HG03097 (cell line): ENCODE measurements around the gene GIGYF2.
"Not testable (repeated sequence)": the region's sequence is repeated elsewhere in the genome, so short reads cannot be mapped to it uniquely, and the experiment has no call there.

Experiments
- ATAC-seq: cut with Tn5 transposase; IDR thresholded peaks from one replicate; pipeline ENCODE4 v1.9.1; 2021; ENCODE audit not compliant: unreplicated experiment, low FRiP score

The GIGYF2 gene

DNA sequence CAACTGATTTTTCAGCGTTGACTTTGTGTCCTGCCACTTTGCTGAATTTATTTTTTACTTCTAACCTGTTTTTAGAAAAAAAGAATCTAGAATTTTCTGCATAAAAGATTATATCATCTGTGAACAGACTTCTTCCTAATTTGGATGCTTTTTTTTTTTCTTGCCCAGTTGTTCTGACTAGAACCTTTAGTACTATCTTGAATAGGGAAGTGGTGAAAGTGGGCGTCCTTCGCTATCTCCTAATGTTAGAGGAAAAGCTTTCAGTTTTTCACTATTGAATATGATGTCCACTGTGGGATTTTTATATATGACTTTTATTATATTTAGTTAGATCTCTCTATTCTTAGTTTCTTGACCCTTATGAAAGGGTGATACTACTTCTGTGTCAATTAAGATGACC is 105.0 kb downstream of the GIGYF2 start:
- no peak for ATAC-seq

DNA sequence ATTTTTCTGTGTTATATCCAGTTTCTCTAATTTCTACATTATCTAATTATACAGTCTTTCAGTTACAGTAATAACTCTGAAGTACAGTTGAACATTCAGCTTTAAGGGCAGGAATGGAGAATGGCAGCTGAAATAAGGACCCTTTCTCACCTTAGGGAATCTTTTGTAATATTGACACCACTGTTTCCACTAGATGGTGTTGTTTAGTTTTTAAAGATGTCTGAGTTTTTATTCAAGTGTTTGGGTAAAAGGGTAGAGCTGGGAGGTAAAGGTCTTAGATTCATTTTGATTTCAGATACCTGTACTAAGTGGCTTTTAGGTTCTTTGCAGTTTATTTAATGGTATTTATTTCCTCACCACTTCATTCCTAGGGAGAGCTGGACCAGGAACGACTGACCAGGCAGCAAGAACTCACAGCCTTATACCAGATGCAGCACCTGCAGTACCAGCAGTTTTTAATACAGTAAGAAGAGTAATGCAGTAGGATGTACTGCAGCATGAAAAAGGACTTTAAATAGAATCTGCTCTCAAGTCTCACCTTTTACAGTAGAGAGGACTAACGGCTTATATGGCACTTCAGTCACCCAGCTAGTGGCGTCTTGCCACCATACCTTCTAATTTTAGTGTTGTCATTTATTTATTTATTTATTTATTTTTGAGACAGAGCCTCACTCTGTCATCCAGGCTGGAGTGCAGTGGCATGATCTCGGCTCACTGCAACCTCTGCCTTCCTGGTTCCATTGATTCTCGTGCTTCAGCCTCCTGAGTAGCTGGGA is 112.4 kb downstream of the GIGYF2 start:
- no peak for ATAC-seq

DNA sequence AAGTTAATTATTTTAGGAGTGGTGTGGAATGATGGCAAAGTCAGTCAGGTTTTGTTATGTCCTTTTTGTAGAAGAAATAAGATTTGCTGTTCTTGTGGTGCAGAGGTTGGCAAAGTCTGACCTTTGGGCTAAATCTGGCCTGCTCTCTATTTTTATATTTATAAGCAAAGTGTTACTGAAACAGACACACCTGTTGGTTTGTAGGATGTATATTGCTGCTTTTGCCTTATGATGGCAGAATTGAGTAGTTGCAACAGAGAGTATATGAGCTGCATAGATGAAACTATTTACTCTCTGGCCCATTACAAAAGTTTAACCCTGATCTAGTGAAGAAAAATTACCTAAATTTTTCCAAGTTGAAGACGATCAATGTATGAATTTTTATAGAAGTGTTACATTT is 113.3 kb downstream of the GIGYF2 start:
- no peak for ATAC-seq

DNA sequence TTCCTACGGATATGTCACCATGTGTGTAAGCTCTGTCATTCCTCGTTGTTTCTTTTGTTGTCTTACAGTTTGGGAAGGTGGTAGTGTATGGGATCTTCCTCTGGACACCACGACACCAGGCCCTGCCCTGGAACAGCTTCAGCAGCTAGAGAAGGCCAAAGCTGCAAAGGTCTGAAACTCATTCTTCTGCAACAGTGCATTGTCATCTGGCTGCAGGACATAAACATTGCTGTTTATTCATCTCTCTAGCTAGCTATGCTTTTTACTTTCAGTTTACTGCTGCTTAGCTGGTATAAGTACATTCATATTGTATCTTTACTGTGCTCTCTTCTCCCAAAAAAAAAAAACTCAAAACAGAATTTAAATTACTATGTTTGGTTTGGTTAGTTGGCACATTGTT is 118.4 kb downstream of the GIGYF2 start:
- no peak for ATAC-seq

DNA sequence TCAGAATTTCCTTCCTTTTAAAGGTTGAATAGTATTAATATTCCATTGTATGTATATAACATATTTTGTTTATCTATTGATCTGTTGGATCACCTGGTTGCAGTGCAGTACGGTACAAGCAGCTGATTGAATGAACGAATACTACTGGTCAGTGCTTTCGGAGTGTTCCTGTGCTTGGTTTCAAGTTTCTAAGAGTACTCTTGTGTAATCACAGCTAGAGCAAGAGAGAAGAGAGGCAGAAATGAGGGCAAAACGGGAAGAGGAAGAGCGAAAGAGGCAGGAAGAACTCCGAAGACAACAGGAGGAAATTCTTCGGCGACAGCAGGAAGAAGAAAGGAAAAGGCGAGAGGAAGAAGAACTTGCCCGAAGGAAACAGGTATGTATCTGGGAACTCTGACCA is 119.5 kb downstream of the GIGYF2 start:
- ATAC-seq: no peak

DNA sequence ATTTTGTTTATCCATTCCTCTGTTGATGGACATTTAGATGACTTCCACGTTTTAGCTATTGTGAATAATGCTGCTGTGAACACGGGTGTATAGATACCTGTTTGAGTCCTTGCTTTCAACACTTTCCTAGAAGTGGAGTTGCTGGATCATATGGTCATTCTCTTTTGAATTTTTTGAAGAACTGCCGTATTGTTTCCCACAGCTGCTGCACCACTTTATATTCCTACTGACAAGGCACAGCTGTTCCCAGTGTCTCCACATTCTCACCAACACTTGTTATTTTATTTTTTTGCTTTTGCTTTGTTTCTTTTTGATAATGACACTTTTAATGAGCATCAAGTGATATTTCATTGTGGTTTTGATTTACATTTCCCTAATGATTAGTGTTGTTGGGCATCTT is 120.6 kb downstream of the GIGYF2 start:
- no peak for ATAC-seq

DNA sequence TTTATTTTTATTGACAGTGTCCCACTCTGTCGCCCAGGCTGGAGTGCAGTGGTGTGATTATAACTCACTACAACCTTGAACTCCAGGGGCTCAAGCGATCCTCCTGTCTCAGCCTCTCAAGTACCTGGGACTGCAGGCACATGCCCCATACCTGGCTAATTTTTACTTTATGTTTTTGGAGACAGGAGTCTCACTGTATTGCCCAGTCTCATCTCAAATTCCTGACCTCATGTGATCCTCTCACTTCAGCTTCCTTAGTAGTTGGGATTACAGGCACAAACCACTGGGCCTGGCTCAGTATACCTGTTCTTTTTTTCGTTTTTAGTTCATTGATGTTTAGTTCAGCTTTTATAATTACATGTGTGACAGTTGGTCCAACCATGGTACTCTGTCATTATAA is 132.9 kb downstream of the GIGYF2 start:
- no peak for ATAC-seq

DNA sequence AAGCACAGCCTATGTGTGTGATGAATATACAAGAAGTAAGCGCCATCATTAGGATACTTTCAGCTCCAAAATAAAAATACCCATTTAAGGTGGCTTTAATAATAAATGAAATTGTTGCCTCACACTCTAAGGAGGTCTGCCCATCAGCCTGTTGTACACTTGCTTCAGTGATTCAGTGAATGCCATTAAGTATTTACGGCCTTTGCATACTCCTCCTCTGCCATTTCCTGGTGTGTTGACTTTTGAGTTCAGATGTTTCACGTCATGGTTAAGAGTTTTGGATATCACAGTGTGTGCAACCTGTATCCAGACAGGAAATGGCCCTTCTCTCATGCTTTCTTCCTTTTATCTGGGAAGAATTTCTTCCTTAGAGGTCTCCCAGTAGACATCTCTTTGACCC is 134.4 kb downstream of the GIGYF2 start:
- ATAC-seq: no peak

DNA sequence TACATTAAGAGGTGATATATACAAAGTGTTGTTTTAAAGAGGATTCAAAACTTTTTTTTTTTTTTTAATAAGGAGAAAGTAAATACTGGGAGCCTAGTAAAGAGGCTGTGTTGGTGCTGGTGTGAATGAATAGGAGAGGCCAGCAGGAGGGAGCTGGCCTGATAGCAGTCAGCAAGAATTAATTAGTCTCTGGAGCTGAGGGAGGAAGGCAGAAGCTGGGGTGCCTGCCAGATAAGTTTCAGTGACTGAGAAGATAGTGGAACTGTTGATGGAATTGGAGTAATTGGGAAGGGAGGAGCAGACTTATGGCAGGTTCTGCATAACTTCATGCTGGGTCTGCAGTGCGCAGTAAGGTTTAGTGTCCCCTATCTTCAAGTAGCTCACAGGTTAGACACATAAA is 136.7 kb downstream of the GIGYF2 start:
- ATAC-seq: no peak

DNA sequence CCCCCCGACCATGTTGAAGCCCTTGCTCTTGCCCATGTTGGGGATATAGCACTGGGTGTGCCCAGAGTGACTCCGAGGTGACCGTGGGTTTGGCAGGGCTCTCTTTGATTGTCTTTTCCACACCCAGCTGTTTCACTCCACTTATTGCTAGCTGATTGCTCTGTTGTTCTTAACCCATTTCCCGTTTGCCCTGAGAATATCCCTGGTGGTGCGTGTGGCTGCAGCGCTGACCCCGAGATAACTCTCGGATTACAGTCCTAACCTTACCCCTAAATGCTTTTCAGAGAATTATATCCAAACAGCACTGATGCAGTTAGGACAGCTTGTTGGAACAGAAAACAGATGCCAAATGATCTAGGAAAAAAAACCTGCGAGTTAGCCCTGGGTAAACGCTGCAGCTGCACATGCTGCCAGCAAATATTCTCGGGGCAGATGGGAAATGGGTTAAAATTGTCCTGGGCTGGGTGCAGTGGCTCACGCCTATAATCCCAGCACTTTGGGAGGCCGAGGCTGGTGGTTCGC is 138.6 kb downstream of the GIGYF2 start:
- ATAC-seq: no peak

DNA sequence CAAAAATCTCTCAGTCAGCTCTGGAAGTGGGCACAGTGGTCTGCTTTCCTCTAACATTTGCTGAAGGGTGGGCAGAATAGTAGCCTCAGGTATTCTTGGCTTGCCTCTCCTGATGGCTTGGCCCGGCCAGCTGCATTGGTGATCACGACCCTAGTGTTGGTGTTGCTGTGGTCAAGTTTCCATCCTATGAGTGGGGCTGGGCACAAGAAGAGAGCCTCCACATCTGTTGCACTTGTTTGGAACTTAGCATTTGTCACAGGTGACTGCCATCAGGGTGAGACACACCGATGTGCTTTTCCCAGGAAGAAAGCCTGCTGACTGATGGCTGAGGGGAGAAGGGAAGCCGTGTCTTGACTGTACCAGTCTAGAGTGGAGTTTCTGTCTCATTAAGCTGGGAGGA is 139.8 kb downstream of the GIGYF2 start:
- ATAC-seq: no peak

DNA sequence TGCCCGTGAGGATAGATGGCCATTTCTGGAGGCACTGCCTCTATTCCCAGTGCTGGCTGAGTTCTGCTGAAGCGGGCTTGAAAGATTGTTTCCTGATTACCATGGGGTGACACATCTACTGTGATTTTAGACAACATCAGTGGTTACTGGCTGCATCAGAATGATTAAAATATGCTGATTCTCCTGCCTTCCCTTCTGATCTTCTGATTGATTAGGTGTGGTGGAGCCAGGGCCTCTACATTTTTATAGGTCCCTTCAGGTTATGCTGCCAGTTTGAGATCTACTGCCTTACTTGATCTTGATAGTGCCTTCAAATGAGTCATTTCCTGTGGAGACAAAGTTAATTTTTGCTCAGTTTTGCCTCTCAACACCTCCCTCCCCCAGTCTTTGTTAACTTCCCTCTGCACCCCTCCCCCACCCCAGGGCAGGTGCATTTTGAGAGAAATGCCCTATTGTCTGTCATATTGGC is 141.3 kb downstream of the GIGYF2 start:
- peak; percentile 79 for ATAC-seq

DNA sequence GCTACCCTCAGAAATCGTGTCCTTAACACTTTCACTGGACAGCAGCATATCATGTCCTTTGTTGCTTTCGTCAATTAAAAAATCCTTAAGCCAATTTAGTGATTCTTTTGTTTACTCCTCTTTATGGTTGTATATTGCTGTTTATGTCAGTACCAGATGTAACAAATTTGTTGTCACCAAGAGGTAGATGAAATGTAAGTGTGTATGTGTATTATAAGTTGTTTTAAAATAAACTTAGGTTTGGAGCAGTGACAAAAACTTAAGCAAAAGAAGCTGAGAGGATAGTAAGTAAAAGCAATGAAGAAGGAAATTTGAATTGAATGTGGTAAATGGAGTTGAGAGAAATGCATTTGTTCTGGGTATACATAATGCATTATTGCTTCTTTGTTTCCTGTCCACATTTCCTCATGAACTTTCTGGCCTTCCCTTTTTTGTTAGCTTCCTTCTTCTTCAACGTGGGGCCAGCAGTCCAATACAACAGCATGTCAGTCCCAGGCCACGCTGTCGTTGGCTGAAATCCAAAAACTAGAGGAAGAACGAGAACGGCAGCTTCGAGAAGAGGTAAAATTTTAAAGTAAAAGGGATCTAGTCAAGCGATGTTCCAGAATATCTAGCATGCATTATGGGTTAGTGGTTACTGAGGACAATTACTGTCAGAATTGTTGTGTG is 142.4 kb downstream of the GIGYF2 start:
- no peak for ATAC-seq

DNA sequence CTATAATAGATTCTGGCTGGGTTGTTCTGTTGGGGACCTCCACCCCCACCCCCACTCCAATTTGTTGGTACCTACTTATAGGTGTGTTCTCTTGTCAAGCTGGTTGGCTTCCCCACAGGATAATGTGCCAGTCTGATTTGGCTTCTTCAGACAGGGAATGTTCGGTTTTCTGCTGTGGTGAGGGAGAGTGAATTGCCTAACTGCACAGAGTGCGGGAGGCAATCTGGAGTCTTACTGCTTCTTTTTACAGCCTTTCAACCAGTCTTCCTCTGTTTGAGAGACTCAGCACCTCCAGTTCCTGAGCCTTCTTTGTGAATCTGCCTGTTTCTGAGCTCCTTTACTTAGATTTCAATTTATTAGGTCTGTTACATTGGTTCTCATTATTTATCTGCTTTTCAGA is 145.6 kb downstream of the GIGYF2 start:
- no peak for ATAC-seq

DNA sequence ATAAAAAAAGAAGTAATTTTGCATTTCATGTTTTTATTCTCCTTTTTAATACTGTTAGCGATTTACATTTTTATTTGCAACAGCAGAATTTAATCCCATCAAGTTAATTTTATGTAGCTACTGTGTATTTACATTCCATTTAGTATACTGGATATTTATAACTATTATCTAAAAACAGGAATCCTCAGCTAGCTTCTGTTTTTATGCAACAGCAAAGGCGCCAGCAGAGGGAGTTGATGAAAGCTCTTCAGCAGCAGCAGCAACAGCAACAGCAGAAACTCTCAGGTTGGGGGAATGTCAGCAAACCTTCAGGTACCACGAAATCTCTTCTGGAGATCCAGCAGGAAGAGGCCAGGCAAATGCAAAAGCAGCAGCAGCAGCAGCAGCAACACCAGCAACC is 146.7 kb downstream of the GIGYF2 start:
- no peak for ATAC-seq

DNA sequence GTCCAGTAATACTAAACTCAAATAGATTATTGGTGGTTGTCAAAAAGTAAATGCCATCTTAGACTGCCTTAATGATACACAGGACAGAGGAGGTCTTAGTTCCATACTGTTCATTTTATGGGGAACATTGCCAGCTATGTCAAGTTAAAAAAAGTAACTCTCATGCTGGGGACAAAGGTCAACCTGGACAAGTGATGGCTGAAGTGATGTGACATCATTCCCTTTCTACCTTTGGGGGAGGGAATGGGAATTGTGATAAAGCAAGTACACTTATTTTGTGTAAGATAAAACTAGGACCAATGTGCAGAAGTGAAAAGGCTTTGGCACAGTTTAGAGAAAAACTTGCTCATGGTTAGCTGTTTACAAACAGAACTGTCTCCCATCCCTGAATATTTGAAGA is 148.9 kb downstream of the GIGYF2 start:
- ATAC-seq: no peak

DNA sequence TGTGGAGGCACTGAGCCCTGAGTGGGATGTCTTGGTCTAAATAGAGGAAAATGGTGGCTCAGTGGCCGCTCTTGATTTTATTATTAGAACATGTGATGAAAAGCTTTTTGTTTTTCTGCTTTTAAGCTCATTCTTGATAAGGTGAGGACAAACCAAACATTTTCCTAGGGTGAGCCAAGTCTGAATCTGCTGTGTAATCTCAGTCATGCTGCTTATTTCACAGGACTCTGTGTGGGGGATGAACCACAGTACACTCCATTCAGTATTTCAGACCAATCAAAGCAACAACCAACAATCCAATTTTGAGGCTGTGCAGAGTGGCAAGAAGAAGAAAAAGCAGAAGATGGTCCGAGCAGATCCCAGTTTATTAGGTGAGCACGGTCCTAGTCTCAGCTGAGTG is 152.9 kb downstream of the GIGYF2 start:
- no peak for ATAC-seq

DNA sequence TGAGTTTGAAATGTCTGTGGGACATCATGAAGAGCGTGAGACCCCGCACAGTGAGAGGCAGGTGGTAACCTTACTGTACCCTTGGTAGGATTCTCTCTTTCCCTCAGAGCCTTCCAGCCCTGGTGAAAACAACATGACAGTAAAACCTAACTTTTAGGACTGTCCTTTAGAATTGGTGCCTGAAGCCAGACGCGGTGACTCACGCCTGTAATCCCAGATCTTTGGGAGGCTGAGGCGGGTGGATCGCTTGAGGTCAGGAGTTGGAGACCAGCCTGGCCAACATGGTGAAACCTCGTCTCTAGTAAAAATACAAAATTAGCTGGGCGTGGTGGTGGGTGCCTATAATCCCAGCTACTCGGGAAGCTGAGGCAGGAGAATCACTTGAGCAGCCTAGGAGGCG is 154.9 kb downstream of the GIGYF2 start:
- not testable (repeated sequence) for ATAC-seq

DNA sequence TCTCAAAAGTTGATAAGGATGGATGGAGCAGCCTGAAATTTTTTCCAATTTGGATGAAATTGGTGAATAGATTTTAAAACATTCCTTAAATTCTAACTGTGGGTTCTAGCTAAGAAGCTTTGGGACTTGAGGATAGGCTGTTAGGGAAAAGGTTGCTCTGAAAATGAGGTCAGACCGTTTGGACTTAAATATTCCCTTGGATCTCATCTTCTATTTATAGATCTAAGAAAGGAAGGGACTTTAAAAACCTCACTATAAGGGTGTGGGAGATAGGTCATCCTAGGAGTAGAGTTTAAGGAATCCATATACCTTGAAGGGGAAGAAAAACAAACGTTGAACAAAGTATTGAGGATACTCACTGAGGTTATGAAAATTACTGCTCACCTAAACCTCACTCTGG is 155.5 kb downstream of the GIGYF2 start:
- ATAC-seq: no peak

DNA sequence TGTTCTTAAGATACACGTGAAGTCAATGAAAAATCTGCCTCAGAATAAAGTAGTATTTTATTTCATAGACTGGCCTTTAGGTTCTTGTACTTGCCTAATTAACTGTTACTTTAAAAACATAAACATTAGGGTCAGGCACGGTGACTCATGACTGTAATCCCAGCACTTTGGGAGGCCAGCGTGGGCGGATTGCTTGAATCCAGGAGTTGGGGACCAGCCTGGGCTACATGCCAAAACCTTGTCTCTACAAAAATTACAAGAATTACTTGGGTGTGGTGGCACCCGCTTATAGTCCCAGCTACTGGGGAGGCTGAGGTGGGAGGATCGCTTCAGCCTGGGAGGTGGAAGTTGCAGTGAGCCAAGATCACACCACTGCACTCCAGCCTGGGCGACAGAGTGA is 157.0 kb downstream of the GIGYF2 start:
- ATAC-seq: no peak

DNA sequence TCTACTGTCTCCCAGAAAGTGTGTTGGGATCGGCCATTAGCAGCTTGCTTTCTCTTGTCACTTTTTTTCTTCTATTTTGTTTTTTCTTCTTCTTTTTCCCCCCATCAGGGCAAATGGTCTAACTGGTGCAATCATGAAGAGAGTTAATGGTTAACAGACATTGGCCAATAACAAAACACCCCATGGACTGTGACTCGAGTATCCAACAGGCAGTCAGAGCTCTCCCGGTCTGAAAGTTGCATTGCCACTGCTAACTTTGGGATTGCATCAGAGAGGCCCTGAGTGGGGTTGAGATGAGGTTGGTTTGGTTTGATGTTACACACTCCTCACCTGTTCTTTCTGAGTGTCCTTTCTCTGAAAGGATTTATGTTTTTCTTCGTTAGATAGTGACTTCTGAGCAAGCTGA is 160.0 kb downstream of the GIGYF2 start:
- ATAC-seq: no peak

DNA sequence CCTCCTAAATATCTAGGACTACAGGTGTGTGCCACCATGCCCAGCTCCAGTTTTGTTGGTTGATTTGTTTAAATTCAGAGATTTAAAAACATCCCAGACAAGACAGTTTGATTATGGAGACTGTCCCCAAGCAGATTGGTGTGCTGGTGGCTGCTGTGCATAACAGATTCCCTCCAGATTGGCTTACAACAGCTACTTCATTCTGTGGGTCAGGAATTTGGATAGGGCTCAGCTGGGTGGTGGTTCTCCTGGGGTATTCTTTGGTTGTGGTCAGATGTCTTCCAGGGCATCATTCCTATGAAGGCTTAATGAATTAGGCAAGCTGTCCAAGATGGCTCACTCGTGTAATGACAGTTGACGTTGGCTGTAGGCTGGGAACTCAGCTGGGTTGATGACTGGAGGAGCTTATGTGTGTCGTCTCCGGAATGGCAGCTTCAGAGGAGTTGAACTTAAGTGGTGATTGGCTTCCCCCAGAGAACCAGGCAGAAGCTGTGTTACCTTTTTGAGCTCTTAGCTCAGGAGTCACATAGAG is 162.3 kb downstream of the GIGYF2 start:
- no peak for ATAC-seq
